ENCODE measurements around the gene SYTL1.

The SYTL1 gene

GRCh38 chr1:27318136-27318535, 23.7 kb upstream of the SYTL1 start:
- in situ Hi-C loops (cut with MboI; ENCODE audit: low sequenced_read_pairs), result no loop called here

GRCh38 chr1:27318596-27318995, 23.2 kb upstream of the SYTL1 start:
- in situ Hi-C loops (cut with MboI; ENCODE audit: low sequenced_read_pairs), result no loop called here

GRCh38 chr1:27321813-27322568, 19.8 kb upstream of the SYTL1 start, which contains the start of gene TMEM222:
Gene TMEM222 (plus strand): TSS chr1:27322163. CDS start chr1:27322198, 35 bp downstream.
- in situ Hi-C loops (cut with MboI; ENCODE audit: low sequenced_read_pairs), result no loop called here

GRCh38 chr1:27322569-27323240, 19.1 kb upstream of the SYTL1 start:
- in situ Hi-C loops (cut with MboI; ENCODE audit: low sequenced_read_pairs), result no loop called here

GRCh38 chr1:27325286-27325685, 16.5 kb upstream of the SYTL1 start:
- in situ Hi-C loops (cut with MboI; ENCODE audit: low sequenced_read_pairs), result no loop called here

- in situ Hi-C loops (cut with MboI; ENCODE audit: low sequenced_read_pairs), result no loop called here
Measured at GRCh38 chr1:27327964-27328363, 13.9 kb upstream of the SYTL1 start.

GRCh38 chr1:27330786-27331185, 11.0 kb upstream of the SYTL1 start:
- in situ Hi-C loops (cut with MboI; ENCODE audit: low sequenced_read_pairs), result no loop called here

GRCh38 chr1:27331426-27331825, 10.4 kb upstream of the SYTL1 start:
- in situ Hi-C loops (cut with MboI; ENCODE audit: low sequenced_read_pairs), result no loop called here

GRCh38 chr1:27331922-27332321, 9.9 kb upstream of the SYTL1 start:
- in situ Hi-C loops (cut with MboI; ENCODE audit: low sequenced_read_pairs), result no loop called here

- in situ Hi-C loops (cut with MboI; ENCODE audit: low sequenced_read_pairs), result no loop called here
Measured at GRCh38 chr1:27332536-27333281, 9.1 kb upstream of the SYTL1 start.

GRCh38 chr1:27333717-27334279, 8.0 kb upstream of the SYTL1 start:
- in situ Hi-C loops (cut with MboI; ENCODE audit: low sequenced_read_pairs), result no loop called here

GRCh38 chr1:27335506-27336422, 6.1 kb upstream of the SYTL1 start:
- in situ Hi-C loops (cut with MboI; ENCODE audit: low sequenced_read_pairs), result no loop called here

- in situ Hi-C loops (cut with MboI; ENCODE audit: low sequenced_read_pairs), result no loop called here
Measured at GRCh38 chr1:27336756-27337155, 5.1 kb upstream of the SYTL1 start.

GRCh38 chr1:27338751-27339150, 3.1 kb upstream of the SYTL1 start:
- in situ Hi-C loops (cut with MboI; ENCODE audit: low sequenced_read_pairs), result no loop called here

- in situ Hi-C loops (cut with MboI; ENCODE audit: low sequenced_read_pairs), result no loop called here
Measured at GRCh38 chr1:27339213-27339612, 2.6 kb upstream of the SYTL1 start.

- in situ Hi-C loops (cut with MboI; ENCODE audit: low sequenced_read_pairs), result no loop called here
Measured at GRCh38 chr1:27342391-27342777, 562 bp downstream of the SYTL1 start.

- in situ Hi-C loops (cut with MboI; ENCODE audit: low sequenced_read_pairs), result no loop called here
Measured at GRCh38 chr1:27342778-27343638, 1.2 kb downstream of the SYTL1 start.

GRCh38 chr1:27343639-27344025, 1.8 kb downstream of the SYTL1 start:
- in situ Hi-C loops (cut with MboI; ENCODE audit: low sequenced_read_pairs), result no loop called here

- in situ Hi-C loops (cut with MboI; ENCODE audit: low sequenced_read_pairs), result no loop called here
Measured at GRCh38 chr1:27345272-27345671, 3.5 kb downstream of the SYTL1 start.

Data from HL-60/S4 treated with phorbol 12-myristate 13-acetate at 8.2 ng/mL for 4 days and 3 days (cell line).